Activated T-helper 17 cell treated with anti-CD3 and anti-CD28 coated beads, Interleukin-2, amount 50 U/mL, for 72 hours (primary cell): Measurements from ENCODE around the gene PPM1H. TPM values are rescaled to one million over a fixed set of nuclear protein-coding genes. Genes with fewer than 3 reads are reported as not detected.
A peak's percentile ranks its signal among the peaks of the same experiment; 100 is the strongest.

ENCODE experiments used
- ATAC-seq: fragments of 150-1000 bp; cut with Tn5 transposase; replicated peaks from 2 replicates; pipeline ENCODE4 v1.10.0; 2021; ENCODE audit warnings: mild to moderate bottlenecking, moderate library complexity
- H3K27ac Mint-ChIP-seq: one replicate; pipeline ENCODE4 v1.8.0; 2022; ENCODE audit warnings: mixed read lengths
- H3K27me3 Mint-ChIP-seq: one replicate; pipeline ENCODE4 v1.8.0; 2022; ENCODE audit warnings: mixed read lengths
- H3K36me3 Mint-ChIP-seq: one replicate; pipeline ENCODE4 v1.8.0; 2022; ENCODE audit warnings: low read depth, mild to moderate bottlenecking, mixed read lengths
- H3K4me1 Mint-ChIP-seq: one replicate; pipeline ENCODE4 v1.8.0; 2022; ENCODE audit warnings: mixed read lengths
- H3K4me3 Mint-ChIP-seq: one replicate; pipeline ENCODE4 v1.8.0; 2022; ENCODE audit warnings: mild to moderate bottlenecking, mixed read lengths
- H3K9me3 Mint-ChIP-seq: one replicate; pipeline ENCODE4 v1.8.0; 2022; ENCODE audit warnings: mixed read lengths
- total RNA-seq, 2 donors: library from RNA; stranded (reverse); gene quantifications; one replicate each; pipeline ENCODE4 v1.2.3, GENCODE V29; 2022

PPM1H gene
- total RNA-seq, 2 donors from 2014 or later = not detected

DNA sequence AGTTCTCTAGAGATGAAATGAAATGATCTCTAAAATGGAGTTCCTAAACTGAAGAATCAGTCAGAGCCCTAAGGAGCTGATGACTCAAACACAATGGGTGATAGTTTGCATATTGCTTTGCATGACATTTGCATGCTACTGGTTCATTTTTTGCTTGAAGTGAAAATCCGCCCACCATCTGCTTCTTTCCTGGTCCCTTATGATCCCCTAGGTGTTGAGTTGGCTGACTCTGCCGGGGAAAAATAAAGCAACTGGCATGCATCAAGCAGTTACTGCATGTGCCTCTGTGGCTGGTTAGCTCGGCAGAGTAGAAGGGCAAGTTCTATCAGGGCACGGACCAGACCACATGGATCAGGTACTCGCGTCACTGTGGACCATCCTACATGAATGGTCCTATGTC, 151.1 kb downstream of the PPM1H start:
- Mint-ChIP-seq H3K4me1 (no peaks in the 10 kb centered on the region), H3K27me3 (no peaks in the 10 kb centered on the region), H3K4me3 (no peak overlapping the region), H3K9me3 (no peaks in the 10 kb centered on the region), H3K27ac (no peak overlapping the region), H3K36me3 (no peaks in the 10 kb centered on the region)
- peak; percentile 65 for ATAC-seq

GRCh38 chr12:62781136-62781880, 153.6 kb downstream of the PPM1H start:
- Mint-ChIP-seq H3K27me3 (no peaks in the 10 kb centered on the region), H3K4me3 (no peak overlapping the region), H3K27ac (no peak overlapping the region), H3K9me3 (no peaks in the 10 kb centered on the region), H3K36me3 (no peaks in the 10 kb centered on the region), H3K4me1 (no peaks in the 10 kb centered on the region)
- no peak for ATAC-seq

GRCh38 chr12:62779488-62779887, 155.5 kb downstream of the PPM1H start:
- no peak for ATAC-seq
- H3K4me1 Mint-ChIP-seq = no peaks in the 10 kb centered on the region
- no peaks in the 10 kb centered on the region for H3K36me3 Mint-ChIP-seq
- no peaks in the 10 kb centered on the region for H3K9me3 Mint-ChIP-seq
- H3K27me3 Mint-ChIP-seq = no peaks in the 10 kb centered on the region
- H3K4me3 Mint-ChIP-seq = no peak overlapping the region
- H3K27ac Mint-ChIP-seq = no peak overlapping the region

- no peak for ATAC-seq
- Mint-ChIP-seq H3K9me3 (no peaks in the 10 kb centered on the region), H3K27me3 (no peaks in the 10 kb centered on the region), H3K27ac (no peak overlapping the region), H3K36me3 (no peaks in the 10 kb centered on the region), H3K4me3 (no peak overlapping the region), H3K4me1 (no peaks in the 10 kb centered on the region)
These were observed 156.8 kb downstream of the PPM1H start for GRCh38 chr12:62778187-62778586.

- no peak overlapping the region for H3K4me3 Mint-ChIP-seq
- H3K36me3 Mint-ChIP-seq = no peaks in the 10 kb centered on the region
- no peak for ATAC-seq
- no peak overlapping the region for H3K27ac Mint-ChIP-seq
- no peaks in the 10 kb centered on the region for H3K27me3 Mint-ChIP-seq
- no peaks in the 10 kb centered on the region for H3K4me1 Mint-ChIP-seq
- H3K9me3 Mint-ChIP-seq = no peaks in the 10 kb centered on the region
These were observed 158.0 kb downstream of the PPM1H start for GRCh38 chr12:62776997-62777396.

DNA sequence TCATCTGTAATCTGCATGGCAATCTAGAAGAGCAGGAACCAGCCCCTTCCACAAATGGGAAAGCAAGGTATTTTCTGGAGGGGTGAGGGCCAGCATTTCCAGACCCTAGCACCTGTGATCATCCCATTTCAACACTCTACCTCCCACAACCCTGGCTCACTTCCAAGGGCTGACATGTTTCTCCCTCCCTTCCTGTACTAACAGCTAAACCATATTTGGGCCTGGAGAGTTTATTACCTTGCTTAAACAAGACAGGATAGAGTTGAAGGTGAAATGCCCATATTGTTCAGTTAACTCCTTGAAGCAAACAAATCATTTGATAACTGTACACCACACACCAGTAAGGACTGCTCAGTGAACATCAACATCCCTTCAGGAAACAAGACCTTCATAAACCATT, 158.4 kb downstream of the PPM1H start:
- no peaks in the 10 kb centered on the region for H3K36me3 Mint-ChIP-seq
- H3K4me1 Mint-ChIP-seq = no peaks in the 10 kb centered on the region
- ATAC-seq = no peak
- H3K9me3 Mint-ChIP-seq = no peaks in the 10 kb centered on the region
- no peak overlapping the region for H3K4me3 Mint-ChIP-seq
- H3K27me3 Mint-ChIP-seq = no peaks in the 10 kb centered on the region
- H3K27ac Mint-ChIP-seq = no peak overlapping the region

DNA sequence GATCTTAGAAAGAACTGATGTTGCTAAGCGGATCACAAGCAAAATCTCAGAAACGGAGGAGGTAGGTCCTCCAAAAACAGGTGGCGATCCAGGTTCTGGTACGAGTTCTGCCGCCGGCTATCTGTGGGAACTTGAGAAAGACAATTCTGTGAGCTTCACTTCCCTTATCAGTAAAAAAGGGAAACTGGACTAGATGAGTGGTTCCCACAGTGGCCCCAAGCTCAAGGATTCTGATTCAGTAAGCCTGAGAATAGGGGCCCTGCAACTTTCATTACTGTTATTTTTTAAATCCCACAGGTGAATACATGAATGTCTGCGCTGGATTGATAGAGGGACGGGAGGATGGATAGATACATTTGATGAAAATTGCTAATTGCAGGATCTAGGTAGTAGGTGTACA, 160.2 kb downstream of the PPM1H start:
- H3K4me3 Mint-ChIP-seq = no peak overlapping the region
- no peak overlapping the region for H3K27ac Mint-ChIP-seq
- no peaks in the 10 kb centered on the region for H3K4me1 Mint-ChIP-seq
- H3K9me3 Mint-ChIP-seq = no peaks in the 10 kb centered on the region
- H3K27me3 Mint-ChIP-seq = no peaks in the 10 kb centered on the region
- H3K36me3 Mint-ChIP-seq = no peaks in the 10 kb centered on the region
- no peak for ATAC-seq

DNA sequence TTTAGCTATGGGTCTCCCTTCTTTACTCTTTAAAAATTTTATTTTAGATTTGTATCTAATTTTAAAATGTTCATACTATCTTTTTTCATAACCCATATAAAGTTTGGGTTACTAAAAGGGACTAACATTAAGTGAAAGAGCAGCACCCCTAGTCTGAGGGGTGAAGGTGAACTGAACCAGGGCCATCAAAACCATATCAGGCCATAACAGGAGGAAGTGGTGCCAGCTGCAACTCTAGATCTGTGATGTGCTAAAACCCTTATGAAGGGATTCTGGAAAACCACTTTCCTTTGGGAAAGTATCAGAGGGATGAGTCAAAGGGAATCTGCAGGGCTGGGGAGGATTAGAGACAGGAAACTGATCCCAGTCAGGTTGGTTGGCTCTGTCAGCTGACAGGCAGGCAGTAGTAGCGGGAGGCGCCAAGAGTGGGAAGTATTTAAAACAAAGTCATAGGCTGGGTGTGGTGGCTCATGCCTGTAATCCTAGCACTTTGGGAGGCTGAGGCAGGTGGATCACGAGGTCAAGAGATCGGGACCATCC, 162.5 kb downstream of the PPM1H start:
- Mint-ChIP-seq H3K4me3 (no peak overlapping the region), H3K27ac (no peak overlapping the region), H3K4me1 (peaks cover 6% of the 10 kb centered on the region), H3K27me3 (peaks cover 4% of the 10 kb centered on the region), H3K36me3 (no peaks in the 10 kb centered on the region), H3K9me3 (no peaks in the 10 kb centered on the region)
- no peak for ATAC-seq

DNA sequence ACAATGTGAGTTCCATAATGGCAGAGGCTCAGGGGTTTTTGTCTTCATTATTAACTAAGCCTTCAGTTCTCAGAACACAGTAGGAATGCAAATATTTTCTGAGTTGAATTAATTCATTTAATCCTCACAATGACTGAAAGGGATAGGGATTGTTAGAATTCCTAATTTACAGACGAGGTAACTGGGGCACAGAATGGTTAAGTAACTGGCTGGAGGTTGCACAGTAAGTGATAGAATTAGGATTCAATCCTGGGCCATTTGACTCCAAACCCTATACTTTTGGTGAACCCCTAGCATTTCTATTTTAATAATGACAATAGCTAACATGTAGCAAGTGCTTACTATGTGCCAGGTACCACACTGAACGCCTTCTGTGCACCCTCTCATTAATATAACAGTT, 163.1 kb downstream of the PPM1H start:
- Mint-ChIP-seq H3K27ac (no peak overlapping the region), H3K36me3 (no peaks in the 10 kb centered on the region), H3K4me1 (peaks cover 6% of the 10 kb centered on the region), H3K4me3 (no peak overlapping the region), H3K9me3 (no peaks in the 10 kb centered on the region), H3K27me3 (peaks cover 7% of the 10 kb centered on the region)
- no peak for ATAC-seq

DNA sequence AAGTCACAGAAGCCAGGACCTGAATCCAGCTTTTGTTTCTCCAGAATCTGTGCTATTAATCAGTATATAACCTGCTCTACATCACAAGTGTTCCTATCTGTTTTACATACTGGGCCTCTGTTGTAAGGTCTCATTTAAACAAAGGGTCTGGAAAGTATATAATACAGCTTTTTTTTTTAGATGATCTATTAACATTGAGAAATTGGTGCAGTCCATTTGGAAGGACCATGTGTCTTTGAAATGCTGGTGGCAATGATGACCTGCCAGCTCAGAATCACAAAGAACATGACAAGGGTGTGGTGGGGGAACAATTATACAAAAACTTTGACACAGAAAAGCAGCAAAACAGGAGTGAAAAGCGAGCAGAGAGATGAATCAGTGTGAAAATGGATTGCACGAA, 164.6 kb downstream of the PPM1H start:
- Mint-ChIP-seq H3K9me3 (no peaks in the 10 kb centered on the region), H3K36me3 (no peaks in the 10 kb centered on the region), H3K4me3 (no peak overlapping the region), H3K27me3 (peaks cover 10% of the 10 kb centered on the region), H3K4me1 (peaks cover 6% of the 10 kb centered on the region), H3K27ac (no peak overlapping the region)
- ATAC-seq = no peak

DNA sequence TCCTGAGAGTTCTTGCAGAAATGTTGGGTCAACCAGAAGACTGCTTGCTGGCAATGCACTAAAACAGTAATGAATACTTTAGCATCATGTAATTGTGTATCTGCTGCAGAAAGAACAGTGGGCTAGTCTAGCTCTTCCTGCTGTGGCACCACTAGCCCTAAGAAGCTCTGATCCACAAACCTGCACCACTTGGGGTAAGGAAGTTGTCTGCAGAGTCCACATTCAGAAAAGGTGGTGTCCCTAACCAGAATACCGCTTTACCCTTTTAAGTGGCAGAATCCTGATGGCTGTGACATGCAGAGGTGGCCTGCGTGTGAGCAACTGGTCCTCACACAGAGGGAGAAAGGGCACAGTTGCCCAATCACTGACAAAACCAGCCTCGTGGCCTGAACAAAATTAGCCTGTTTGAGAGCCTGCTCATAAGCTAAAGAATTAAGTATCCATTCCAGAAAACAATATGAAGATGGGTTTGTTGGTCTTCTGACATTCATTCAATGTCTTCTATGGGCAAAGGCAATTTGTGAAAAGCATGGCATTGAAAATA, 165.8 kb downstream of the PPM1H start:
- H3K27ac Mint-ChIP-seq = no peak overlapping the region
- H3K9me3 Mint-ChIP-seq = no peaks in the 10 kb centered on the region

DNA sequence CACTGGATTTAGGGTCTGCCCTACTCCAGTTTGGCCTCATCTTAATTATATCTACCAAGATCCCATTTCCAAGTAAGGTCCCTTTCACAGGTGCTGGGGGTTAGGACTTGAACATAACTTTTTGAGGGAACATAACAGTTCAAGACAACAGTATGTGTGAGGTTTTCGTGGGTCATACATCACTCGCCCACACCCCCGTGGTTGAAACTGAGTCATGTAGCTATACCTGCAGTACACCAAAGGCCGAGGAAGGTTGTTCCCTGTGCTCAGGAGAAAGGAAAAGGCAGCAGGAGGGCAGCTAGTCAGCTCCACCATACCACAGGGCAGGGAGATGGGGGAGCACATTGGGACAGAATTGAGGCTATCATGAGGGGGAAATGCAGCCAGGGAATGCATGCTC, 167.0 kb downstream of the PPM1H start:
- Mint-ChIP-seq H3K27me3 (peaks cover 14% of the 10 kb centered on the region), H3K4me1 (peaks cover 6% of the 10 kb centered on the region), H3K27ac (peak overlapping the region; percentile 75), H3K4me3 (no peak overlapping the region), H3K36me3 (no peaks in the 10 kb centered on the region), H3K9me3 (no peaks in the 10 kb centered on the region)
- peak; percentile 83 for ATAC-seq

More for the DNA sequence above, 165.8 kb downstream of the PPM1H start:
- ATAC-seq = no peak
- Mint-ChIP-seq H3K27me3 (peaks cover 10% of the 10 kb centered on the region), H3K36me3 (no peaks in the 10 kb centered on the region), H3K4me3 (no peak overlapping the region), H3K4me1 (peaks cover 6% of the 10 kb centered on the region)

- Mint-ChIP-seq H3K9me3 (no peaks in the 10 kb centered on the region), H3K4me1 (peaks cover 6% of the 10 kb centered on the region), H3K27ac (peak overlapping the region; percentile 75), H3K27me3 (peaks cover 14% of the 10 kb centered on the region), H3K36me3 (no peaks in the 10 kb centered on the region), H3K4me3 (no peak overlapping the region)
- no peak for ATAC-seq
These were observed 167.5 kb downstream of the PPM1H start for GRCh38 chr12:62767496-62767895.

- Mint-ChIP-seq H3K4me3 (no peak overlapping the region), H3K27ac (no peak overlapping the region), H3K4me1 (peaks cover 6% of the 10 kb centered on the region), H3K27me3 (peaks cover 14% of the 10 kb centered on the region), H3K36me3 (no peaks in the 10 kb centered on the region), H3K9me3 (no peaks in the 10 kb centered on the region)
- no peak for ATAC-seq
These were observed 168.5 kb downstream of the PPM1H start for GRCh38 chr12:62766496-62766895.

DNA sequence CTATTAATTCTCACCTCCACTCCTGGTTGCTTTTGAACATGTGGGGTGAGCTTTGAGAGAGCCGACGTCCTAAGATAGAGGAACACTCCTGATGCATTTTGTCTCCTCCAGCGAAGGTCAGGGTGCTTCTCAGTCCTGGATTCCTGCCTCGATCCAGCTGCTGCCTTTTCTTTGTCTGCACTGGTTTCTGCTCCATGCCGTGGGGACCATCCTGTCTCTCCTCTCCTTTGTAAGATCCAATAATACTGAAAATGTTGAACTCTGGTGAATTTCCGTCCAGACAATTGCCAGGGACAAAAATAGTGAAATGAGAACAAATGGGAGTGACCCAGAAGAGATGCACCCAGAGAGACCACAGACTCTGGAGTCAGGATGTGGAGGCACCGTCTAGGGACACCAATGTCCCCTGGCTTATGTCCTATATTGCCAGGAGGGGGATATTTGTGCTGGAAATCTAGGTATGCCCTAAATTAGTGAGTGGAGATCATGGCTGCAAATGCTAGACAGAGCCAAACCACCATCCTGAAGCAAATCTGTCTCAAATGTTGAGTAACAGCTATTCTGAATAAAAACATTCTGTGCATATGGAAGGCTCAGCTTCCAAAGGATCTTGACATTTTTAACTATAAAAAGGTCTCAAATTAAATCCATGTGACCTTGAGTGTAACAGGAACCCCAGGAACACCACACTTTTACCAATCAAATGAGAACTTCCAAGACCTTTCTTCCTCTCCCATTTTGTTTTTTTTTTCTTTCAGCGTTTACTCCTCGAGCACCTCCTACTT, 170.9 kb downstream of the PPM1H start:
- Mint-ChIP-seq H3K9me3 (no peaks in the 10 kb centered on the region), H3K4me1 (peaks cover 19% of the 10 kb centered on the region), H3K36me3 (no peaks in the 10 kb centered on the region), H3K27ac (no peak overlapping the region), H3K4me3 (no peak overlapping the region), H3K27me3 (peaks cover 23% of the 10 kb centered on the region)
- no peak for ATAC-seq
